ENCODE measurements around the gene LRRK1.

- TF ChIP-seq POLR2A (IDR thresholded peaks at IDR 0.05) (no peak), CTCF (IDR thresholded peaks at IDR 0.05) (no peak)
Measured at GRCh38 chr15:100879464-100880138, 39.6 kb upstream of the LRRK1 start, which contains the start of gene ALDH1A3.
